Activated naive CD8-positive, alpha-beta T cell treated with anti-CD3 and anti-CD28 coated beads, Interleukin-2, amount 50 U/mL, for 24 hours (primary cell): ENCODE results near the gene CHKA.

ENCODE experiments used
- ATAC-seq: fragments of 150-1000 bp; cut with Tn5 transposase; one replicate; pipeline ENCODE4 v1.10.0; 2021
- DNase-seq: peaks from one replicate; pipeline ENCODE4 v3.0.0; 2021
- H3K27ac Mint-ChIP-seq: one replicate; pipeline ENCODE4 v1.8.0; 2021; ENCODE audit warnings: mild to moderate bottlenecking, mixed read lengths
- H3K27me3 Mint-ChIP-seq: one replicate; pipeline ENCODE4 v1.8.0; 2021; ENCODE audit warnings: mixed read lengths
- H3K36me3 Mint-ChIP-seq: one replicate; pipeline ENCODE4 v1.8.0; 2021; ENCODE audit warnings: low read depth, mixed read lengths
- H3K4me1 Mint-ChIP-seq: one replicate; pipeline ENCODE4 v1.8.0; 2021; ENCODE audit warnings: mixed read lengths
- H3K4me3 Mint-ChIP-seq: one replicate; pipeline ENCODE4 v1.8.0; 2021; ENCODE audit warnings: mild to moderate bottlenecking, moderate library complexity, mixed read lengths
- H3K9me3 Mint-ChIP-seq: one replicate; pipeline ENCODE4 v1.8.0; 2021; ENCODE audit warnings: mixed read lengths

CHKA gene

GRCh38 chr11:68017980-68018729 is 103.0 kb downstream of the CHKA start:
- Mint-ChIP-seq H3K4me3 (no peak overlapping the region), H3K27me3 (peaks cover 2% of the 10 kb centered on the region), H3K9me3 (no peaks in the 10 kb centered on the region), H3K27ac (no peak overlapping the region), H3K36me3 (no peaks in the 10 kb centered on the region), H3K4me1 (no peaks in the 10 kb centered on the region)
- DNase-seq (no peak), ATAC-seq (no peak)

DNA sequence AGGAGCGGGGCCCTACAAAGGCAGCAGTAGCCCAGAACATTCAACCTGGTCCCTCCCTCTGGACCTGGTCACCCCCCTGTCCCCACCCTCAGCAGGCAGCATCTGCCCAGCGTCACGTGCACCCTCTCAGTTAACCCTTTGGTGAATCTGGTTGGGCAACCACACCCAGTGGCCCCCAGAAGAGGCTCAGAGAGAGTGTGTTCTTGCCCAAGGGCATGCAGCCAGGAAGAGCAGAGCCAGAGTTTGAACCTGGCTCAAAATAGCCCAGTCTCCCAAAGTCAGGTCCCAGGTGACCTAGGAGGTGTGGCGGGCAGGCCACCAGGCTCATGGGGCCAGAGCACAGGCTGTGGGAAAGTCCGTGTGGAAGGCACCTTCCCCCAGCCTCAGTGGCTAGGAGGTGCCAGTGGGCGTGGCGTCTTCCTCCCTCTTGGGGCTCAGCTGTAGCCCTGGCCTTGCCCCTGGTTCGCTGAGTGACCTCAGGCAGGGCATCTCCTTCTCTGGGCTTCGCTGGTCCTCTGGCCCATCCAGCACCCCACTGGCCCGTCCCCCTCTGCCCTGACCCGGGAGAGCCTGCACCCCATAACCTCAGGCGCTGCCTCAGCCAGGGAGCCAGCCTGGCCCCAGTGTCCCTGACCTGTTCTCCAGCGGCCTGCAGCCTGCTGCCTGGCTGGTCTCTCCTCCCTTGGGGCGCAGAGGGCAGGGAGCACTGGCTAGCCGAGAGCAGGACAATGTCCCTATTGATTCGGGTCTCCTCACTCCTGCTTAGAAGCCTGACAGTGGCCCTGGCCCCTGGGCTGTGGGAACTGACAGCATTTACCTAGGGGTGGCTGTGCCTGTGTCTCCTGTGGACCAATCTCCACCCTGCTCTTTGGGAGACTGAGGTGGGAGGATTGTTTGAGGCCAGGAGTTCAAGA is 104.0 kb downstream of the CHKA start:
- Mint-ChIP-seq H3K4me3 (no peak overlapping the region), H3K27me3 (peaks cover 2% of the 10 kb centered on the region), H3K27ac (no peak overlapping the region), H3K36me3 (no peaks in the 10 kb centered on the region), H3K9me3 (no peaks in the 10 kb centered on the region), H3K4me1 (no peaks in the 10 kb centered on the region)
- ATAC-seq (no peak), DNase-seq (no peak)

DNA sequence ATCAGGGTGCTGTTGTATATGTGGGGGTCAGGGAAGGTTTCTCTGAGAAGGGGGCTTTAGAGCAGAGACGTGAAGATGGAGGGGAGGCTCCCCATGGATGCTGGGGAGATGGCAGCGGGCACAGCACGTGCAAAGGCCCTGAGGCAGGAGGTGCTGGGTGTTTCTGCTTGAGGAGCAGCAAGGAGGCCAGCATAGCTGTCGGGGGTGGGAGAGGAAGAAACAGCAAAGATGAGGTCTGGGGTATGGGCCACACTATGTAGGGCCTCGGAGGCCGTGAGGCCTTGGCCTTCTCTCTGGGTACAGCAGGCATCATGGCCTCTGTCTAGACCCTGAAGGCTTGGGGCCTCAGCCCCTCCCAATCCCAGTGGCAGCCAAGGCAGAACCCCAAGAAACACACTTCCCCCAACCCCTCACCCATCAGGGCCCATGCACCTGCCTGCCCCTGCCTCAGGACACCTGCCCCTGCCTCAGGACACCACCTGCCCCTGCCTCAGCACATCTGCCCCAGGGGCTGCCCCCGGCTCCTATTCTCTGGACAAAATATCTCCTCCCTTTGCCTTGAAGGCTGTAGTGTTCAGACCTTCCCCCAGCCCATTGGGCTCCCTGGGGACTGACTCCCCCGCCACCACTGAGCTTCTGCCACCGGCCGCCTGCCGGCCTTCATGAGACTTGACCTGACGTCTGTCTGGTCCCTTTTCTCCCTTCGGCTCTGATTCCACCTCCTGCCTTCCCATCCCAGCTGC is 104.9 kb downstream of the CHKA start:
- DNase-seq, result no peak
- ATAC-seq, result no peak
- H3K4me1 Mint-ChIP-seq, result no peaks in the 10 kb centered on the region
- no peak overlapping the region for H3K4me3 Mint-ChIP-seq
- H3K9me3 Mint-ChIP-seq, result no peaks in the 10 kb centered on the region
- no peak overlapping the region for H3K27ac Mint-ChIP-seq
- peaks cover 2% of the 10 kb centered on the region for H3K27me3 Mint-ChIP-seq
- no peaks in the 10 kb centered on the region for H3K36me3 Mint-ChIP-seq

GRCh38 chr11:68015467-68015866 is 105.7 kb downstream of the CHKA start:
- DNase-seq (no peak), ATAC-seq (no peak)
- Mint-ChIP-seq H3K27me3 (peaks cover 4% of the 10 kb centered on the region), H3K4me3 (no peak overlapping the region), H3K4me1 (no peaks in the 10 kb centered on the region), H3K36me3 (no peaks in the 10 kb centered on the region), H3K27ac (no peak overlapping the region), H3K9me3 (no peaks in the 10 kb centered on the region)

GRCh38 chr11:68014947-68015447 is 106.2 kb downstream of the CHKA start:
- H3K27me3 Mint-ChIP-seq, result peaks cover 4% of the 10 kb centered on the region
- ATAC-seq (no peak), DNase-seq (no peak)
- no peaks in the 10 kb centered on the region for H3K9me3 Mint-ChIP-seq
- no peaks in the 10 kb centered on the region for H3K4me1 Mint-ChIP-seq
- H3K36me3 Mint-ChIP-seq, result no peaks in the 10 kb centered on the region
- H3K4me3 Mint-ChIP-seq, result no peak overlapping the region
- no peak overlapping the region for H3K27ac Mint-ChIP-seq

DNA sequence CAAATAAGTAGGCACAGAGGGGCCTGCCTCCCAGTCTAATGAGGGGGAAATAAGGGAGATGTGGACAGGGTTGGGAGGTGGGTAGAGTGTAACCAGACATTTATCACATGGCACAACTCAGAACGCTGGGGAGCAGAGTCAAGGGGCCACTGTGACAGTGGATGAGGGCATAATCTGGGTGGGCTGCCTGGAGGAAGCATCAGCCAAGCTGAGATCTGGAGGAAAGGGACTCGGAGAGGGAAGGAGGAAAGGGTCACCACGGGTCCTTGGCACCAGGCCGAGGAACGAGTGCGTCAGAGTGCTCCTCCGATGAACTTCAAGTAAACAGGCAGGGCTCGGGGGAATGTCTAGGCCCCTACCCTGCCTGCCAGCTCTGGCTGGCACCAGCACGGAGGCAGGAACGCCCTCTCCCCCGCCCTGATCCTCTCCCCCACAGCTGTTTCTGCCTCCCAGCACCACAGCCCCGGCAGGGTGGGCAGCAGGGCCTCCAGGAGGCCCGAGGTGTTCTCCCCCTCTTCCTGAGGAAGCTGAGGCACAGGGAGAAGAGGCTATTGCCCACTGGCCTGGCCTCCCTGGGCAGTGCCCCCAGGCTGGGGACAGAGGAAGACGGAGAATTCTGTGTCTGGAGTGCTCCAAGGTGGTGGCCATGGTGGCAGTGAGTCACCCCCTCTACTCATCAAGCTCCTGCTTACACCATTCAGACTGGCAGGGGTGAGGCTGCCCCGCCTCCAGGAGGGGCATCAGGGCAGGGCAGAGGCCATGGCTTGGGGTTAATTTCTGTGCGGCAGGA is 106.8 kb downstream of the CHKA start:
- no peak overlapping the region for H3K27ac Mint-ChIP-seq
- H3K4me1 Mint-ChIP-seq, result peaks cover 4% of the 10 kb centered on the region
- no peaks in the 10 kb centered on the region for H3K9me3 Mint-ChIP-seq
- ATAC-seq (peak; percentile 53), DNase-seq (no peak)
- H3K4me3 Mint-ChIP-seq, result no peak overlapping the region
- H3K27me3 Mint-ChIP-seq, result peaks cover 2% of the 10 kb centered on the region
- no peaks in the 10 kb centered on the region for H3K36me3 Mint-ChIP-seq

DNA sequence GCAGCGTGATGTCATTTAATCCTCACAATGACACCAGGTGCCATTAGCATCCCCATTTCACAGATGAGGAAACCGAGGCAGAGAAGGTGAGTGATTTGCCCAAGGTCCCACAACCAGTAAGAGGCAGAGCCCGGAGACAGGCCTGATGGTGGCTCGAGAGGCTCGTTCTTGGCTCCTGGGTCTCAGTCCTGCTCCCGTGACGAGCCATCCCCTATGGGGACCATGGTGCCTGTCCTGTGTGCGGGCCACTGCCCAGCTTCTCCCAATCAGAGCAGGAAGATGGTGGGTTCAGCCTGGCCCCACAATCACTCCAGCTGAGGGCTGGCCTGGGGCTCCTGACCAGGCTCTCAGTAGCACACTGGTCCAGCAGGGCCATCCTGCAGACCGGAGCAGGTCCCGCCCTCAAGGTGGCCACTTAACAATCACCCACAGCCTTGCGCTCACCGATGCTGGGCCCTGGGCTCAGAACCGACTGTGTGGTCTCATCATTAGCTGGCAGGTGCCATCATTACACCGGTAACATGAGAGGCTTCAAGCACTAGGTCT is 107.5 kb downstream of the CHKA start:
- Mint-ChIP-seq H3K27ac (no peak overlapping the region), H3K27me3 (peaks cover 2% of the 10 kb centered on the region), H3K9me3 (no peaks in the 10 kb centered on the region), H3K36me3 (no peaks in the 10 kb centered on the region), H3K4me3 (no peak overlapping the region), H3K4me1 (peaks cover 8% of the 10 kb centered on the region)
- ATAC-seq (no peak), DNase-seq (no peak)

DNA sequence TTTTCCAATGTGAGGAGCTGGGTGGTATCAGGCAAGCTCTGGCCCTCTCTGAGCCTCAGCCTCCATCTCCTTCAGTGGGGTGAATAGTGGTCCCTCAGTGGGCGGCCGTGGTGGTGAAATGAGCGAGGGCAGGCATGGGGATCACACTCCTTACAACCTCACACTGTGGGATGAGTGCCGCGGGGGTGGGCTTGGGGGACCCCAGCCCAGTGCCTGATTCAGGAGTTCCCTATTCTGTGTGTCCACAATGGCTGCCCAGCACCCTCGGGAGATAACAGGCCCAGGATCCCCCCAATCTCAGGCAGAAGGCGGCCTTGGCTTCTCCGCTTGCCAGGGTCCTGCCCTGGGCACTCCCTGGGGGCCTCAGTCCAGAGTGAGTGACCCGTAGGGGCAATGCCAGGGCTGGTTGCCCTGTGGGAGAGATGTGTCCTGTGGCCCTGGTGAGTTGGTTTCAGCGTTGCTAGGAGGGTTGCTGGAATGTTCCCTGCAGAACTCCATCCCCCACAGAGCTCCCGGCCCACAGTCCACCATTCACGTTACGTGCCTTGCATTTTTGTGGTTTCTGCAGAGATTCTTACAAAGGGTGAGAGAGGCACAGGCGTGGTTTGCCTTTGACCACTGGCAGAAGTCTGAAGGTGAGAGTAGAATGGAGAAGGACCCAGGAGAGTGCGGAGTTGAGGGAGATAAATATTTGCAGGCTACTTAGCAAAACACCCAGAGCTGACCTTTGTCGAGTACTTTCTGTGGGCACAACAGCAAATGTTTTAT is 108.2 kb downstream of the CHKA start:
- peaks cover 8% of the 10 kb centered on the region for H3K4me1 Mint-ChIP-seq
- H3K9me3 Mint-ChIP-seq, result no peaks in the 10 kb centered on the region
- H3K36me3 Mint-ChIP-seq, result no peaks in the 10 kb centered on the region
- no peak overlapping the region for H3K4me3 Mint-ChIP-seq
- DNase-seq (no peak), ATAC-seq (no peak)
- H3K27ac Mint-ChIP-seq, result no peak overlapping the region
- peaks cover 2% of the 10 kb centered on the region for H3K27me3 Mint-ChIP-seq

DNA sequence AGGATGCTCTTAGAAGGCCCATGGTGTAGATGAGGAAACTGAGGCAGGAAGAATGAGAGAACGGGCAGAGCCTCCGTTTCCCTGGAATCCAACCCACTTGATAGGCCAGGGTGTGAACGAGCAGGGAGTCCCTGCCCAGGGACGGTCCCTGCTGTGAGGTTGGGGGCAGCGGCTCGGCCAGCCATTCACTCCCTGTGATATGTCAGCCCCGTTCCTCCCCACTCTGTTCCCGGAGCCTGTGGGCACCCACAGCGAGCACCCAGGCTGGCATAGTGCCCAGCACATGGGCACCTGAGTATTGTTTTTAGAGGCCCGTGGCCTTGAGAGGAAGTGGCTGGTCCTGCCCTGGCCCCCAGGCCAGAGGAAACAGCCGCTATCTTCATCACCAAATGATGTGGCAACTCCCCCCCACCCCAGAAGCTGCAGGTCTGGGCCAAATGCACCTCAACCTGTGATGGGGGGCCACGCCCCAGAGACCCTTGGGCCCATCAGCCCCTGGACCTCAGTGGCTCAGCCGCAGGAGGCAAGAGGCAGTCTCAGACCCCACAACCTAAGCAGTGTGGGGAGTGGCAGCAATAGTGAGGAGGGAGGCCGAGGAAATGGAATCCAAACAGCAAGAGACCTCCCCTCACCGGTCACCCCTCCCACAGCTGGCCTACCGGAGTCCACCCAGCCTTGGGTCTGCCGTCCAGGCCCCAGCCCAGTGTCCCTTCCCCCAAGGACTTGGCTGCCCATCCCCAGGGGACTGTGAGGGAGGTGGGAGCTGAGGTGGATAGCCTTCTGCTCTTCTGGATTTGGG is 108.9 kb downstream of the CHKA start:
- H3K4me3 Mint-ChIP-seq, result no peak overlapping the region
- ATAC-seq (no peak), DNase-seq (no peak)
- no peaks in the 10 kb centered on the region for H3K36me3 Mint-ChIP-seq
- peaks cover 8% of the 10 kb centered on the region for H3K4me1 Mint-ChIP-seq
- peaks cover 2% of the 10 kb centered on the region for H3K27me3 Mint-ChIP-seq
- H3K27ac Mint-ChIP-seq, result no peak overlapping the region
- no peaks in the 10 kb centered on the region for H3K9me3 Mint-ChIP-seq

GRCh38 chr11:68011051-68011943 is 109.9 kb downstream of the CHKA start:
- peaks cover 2% of the 10 kb centered on the region for H3K27me3 Mint-ChIP-seq
- H3K4me1 Mint-ChIP-seq, result peaks cover 8% of the 10 kb centered on the region
- no peaks in the 10 kb centered on the region for H3K36me3 Mint-ChIP-seq
- no peak overlapping the region for H3K27ac Mint-ChIP-seq
- DNase-seq, result no peak
- H3K9me3 Mint-ChIP-seq, result no peaks in the 10 kb centered on the region
- H3K4me3 Mint-ChIP-seq, result no peak overlapping the region
- no peak for ATAC-seq

- H3K27me3 Mint-ChIP-seq, result peaks cover 2% of the 10 kb centered on the region
- H3K4me3 Mint-ChIP-seq, result no peak within 1 kb of the TSS
- no peak within 1 kb of the TSS for H3K27ac Mint-ChIP-seq
- H3K36me3 Mint-ChIP-seq, result no peaks in the 10 kb centered on the region
- H3K4me1 Mint-ChIP-seq, result peaks cover 8% of the 10 kb centered on the region
- no peaks in the 10 kb centered on the region for H3K9me3 Mint-ChIP-seq
- no peak for DNase-seq
- ATAC-seq, result peak; percentile 8
These were observed 110.8 kb downstream of the CHKA start, which contains the start of gene ALDH3B1 for GRCh38 chr11:68010090-68011041. Gene ALDH3B1, plus strand, starts transcription at chr11:68010327. Its CDS starts 4,971 bp downstream, at chr11:68015298.
